RCC 7860 (cell line): ENCODE measurements around the gene COL15A1.
"Not testable (repeated sequence)": the region's sequence is repeated elsewhere in the genome, so short reads cannot be mapped to it uniquely, and the experiment has no call there.

Experiments used
- DNase-seq: peaks from one replicate; pipeline ENCODE4 v3.0.0-alpha.2; 2015; ENCODE audit warnings: low spot score
- FAIRE-seq: peaks from 2 replicates; lab custom pipeline; 2012; peaks lifted over from hg19 to GRCh38; lab: Jason Lieb, UNC

Gene COL15A1

DNA sequence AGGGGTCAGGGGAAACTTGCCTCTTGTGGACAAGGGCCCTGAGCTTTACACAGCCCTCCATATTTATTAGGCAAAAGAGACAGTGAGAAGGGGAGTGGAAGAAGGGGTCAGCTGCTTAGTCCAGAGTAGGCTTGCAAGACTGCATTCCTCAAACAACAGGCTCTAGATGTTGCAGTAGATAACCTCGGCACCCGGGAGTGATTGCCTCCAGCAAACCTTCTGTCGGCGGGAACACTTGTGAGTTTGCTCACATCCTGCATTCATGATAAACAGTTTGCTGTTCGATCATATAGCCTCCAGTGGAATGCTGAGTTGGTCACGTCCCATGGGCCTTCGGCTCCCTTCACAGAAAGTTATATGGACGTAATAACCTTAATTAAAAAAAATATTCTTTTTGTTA lies 66.7 kb downstream of the COL15A1 start:
- DNase-seq, FAIRE-seq: not testable (repeated sequence)

DNA sequence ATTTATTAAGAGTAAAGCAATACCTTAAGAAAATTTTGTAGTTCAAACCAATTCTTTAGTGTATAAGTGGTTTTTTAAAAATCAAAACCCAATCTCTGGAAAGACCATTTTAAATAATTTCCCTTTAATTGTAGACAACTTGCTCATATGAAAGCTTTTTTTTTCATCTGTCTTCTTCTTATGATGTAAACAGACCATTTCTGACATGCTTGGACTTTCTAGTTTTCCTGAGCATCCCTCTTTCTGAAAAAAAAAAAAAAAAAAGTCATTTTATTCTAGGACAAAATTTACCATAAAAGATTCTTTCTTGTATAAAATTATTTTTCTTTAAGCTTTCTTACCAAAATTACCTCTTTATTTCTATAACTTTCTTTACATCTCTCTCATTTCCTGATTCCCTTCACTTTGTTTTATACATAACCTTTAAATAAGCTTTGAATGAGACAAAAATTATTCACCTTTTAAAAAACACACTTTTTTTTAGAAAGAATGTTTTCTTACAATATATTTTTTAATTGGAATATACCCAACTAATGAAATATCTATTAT lies 67.5 kb downstream of the COL15A1 start:
- no peak for FAIRE-seq
- peak; percentile 24 for DNase-seq

DNA sequence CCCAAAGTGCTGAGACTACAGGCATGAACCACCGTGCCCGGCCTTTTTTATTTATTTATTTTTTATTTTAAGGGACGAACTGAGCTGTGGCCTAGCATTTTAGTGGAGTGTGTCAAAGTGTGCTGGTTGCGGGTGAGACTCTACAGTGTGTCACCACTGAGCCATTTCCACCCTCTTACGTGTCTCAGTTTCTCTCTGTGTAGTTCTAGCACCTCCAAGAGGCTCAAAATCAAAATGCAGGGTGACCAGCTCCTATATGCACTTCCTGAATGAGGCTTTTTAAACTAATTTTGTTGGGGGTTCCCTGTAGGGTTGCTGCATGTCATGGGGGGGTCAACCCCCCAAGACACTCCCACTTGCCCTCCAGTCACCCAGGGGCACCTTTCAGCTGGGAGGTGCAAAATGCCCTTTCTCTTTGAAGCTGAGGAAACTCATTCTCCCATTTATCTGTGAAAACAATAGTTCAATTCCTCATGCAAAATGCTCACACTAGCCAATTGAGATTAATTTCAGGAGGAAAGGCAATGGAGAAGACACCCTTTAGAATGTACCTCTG lies 69.3 kb downstream of the COL15A1 start:
- no peak for FAIRE-seq
- DNase-seq: no peak

DNA sequence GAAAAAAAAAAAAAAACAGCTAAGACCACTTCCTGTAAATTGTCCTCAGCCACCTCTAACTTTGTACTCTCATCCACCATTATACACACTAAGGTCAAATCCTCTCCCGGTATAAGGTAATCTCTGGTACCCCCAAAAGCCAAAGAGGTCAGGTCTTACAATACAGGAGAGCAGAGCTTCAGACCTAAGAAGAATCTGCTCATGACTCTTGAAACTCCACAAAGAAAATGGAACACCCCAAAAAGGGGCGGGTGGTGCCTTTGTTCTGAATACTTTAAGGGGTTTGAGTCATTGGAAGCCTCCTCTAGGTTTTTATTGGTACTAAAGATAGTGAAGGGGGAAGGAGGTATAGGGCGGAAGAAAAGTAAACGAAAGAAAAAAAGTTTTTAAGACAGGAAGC lies 69.8 kb downstream of the COL15A1 start:
- DNase-seq (no peak), FAIRE-seq (no peak)

DNA sequence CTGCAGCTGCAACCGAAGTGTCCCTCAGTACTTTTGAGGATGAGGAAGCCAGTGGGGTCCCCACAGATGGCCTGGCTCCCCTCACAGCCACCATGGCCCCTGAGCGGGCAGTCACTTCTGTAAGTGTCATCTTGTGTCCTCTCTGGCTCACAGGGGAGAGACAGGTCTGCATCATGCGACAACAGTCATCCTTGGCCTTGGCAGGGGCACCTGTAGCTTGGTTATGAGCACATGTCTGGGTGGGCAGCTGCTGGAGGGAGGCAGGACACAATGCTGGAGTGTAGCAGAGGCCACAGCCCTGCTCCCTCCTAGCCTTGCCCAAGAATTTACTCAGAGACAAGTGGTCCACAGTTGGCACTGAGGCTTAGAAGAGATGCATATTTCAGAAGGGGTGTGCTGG lies 71.7 kb downstream of the COL15A1 start:
- DNase-seq (no peak), FAIRE-seq (no peak)

DNA sequence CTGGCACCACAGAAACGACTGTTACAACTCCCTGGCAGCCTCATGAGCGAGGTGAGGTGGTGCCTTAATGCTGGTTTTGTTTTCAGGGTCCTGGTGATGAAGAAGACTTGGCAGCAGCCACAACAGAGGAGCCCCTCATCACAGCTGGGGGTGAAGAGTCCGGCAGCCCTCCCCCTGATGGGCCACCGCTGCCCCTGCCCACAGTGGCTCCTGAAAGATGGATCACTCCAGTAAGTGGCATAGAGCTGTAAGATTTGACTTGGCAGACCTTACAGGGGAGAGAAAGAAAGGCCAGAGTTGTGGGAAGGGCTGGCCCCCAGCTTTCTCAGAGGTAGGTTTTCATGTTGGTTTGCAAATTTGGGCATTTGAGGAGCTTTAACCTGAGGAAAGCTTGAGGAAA lies 72.2 kb downstream of the COL15A1 start:
- DNase-seq (no peak), FAIRE-seq (no peak)

DNA sequence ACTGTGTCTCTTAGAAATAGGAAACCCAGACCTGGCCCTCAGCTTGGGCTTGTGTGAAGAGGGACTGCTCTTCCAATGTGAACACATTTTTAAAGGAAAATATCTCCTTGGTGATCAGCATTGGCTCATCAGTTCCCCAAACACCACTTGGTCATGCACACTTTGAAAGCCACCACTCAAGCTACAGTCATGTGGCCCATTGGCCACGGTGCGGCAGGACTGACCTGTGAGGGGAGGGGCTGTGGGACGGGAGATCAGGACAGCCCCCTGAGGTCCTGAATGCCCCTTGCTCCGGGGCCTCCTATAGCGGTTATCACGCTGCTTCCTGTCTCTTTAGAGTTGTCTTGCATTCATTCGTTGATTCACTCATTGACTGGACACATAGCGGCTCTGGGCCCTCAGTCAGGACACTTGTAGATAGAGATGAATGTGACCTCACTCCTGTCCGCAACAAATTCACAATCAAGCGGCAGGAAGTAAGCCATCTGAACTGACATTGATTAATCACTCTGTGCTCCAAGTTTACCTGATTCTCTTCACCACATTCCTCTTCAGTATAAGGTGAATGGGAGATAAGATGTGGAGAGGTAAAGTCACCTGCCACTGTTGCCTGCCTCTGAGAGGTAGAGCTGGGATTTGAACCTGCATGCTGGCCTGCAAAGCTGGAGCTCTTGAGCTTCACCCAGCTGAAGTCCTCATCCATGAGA lies 73.1 kb downstream of the COL15A1 start:
- no peak for DNase-seq
- FAIRE-seq: no peak

DNA sequence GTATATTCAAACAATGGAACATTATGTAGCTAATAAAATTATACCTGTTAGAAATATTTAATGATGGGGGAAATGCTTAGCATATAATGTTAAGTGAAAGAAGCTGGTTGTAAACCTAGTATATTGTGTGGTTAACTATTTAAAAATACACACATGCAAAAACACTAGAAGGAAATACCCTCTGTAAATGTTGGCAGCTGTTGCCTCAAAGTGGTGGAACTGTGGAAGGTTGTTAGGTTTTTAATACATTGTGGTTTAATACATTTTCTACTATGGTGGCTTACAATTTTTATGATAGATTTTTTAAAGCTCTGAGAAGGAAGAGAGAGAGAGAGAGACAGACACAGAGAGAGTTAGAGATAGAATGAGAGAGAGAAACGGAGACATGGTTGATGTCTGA lies 74.9 kb downstream of the COL15A1 start:
- no peak for DNase-seq
- no peak for FAIRE-seq

DNA sequence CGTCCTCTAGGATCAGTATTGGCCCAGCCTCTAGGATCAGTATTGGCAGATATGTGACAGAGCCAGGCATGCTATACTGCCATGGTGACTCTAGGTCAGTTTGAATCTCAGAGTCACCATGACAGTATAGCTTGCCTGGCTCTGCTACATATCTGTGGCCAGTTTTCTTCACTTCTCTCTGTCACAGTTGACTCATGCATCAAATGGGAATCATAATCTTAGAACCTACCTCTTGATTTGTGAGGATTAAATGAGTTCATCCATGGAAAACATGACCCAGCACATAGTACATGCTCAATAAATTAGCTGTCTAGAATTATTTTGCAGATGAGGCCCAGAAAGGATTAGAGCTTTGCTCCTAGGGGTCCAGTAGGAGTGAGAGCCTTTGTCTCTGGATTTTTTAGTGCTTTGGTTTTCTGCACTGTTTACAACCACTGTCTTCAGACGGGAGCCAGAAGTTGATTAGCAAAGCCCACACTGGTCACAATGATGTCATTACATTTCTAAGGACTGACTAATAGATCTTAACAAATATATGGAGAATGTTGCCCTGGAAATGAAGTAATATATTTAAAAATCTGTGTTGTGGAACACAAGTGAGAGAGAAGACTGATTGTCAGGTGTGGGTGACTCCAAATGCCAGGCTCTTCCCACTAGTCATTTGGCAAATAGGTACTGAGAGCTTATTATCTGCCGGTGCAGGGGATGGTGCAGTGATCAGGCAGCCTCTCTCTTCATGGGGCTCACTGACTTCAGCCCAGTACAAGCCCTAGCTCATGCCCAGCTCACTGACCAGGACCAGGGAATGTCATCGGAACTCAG lies 76.0 kb downstream of the COL15A1 start:
- peak; percentile 69 for FAIRE-seq
- peak; percentile 98 for DNase-seq

DNA sequence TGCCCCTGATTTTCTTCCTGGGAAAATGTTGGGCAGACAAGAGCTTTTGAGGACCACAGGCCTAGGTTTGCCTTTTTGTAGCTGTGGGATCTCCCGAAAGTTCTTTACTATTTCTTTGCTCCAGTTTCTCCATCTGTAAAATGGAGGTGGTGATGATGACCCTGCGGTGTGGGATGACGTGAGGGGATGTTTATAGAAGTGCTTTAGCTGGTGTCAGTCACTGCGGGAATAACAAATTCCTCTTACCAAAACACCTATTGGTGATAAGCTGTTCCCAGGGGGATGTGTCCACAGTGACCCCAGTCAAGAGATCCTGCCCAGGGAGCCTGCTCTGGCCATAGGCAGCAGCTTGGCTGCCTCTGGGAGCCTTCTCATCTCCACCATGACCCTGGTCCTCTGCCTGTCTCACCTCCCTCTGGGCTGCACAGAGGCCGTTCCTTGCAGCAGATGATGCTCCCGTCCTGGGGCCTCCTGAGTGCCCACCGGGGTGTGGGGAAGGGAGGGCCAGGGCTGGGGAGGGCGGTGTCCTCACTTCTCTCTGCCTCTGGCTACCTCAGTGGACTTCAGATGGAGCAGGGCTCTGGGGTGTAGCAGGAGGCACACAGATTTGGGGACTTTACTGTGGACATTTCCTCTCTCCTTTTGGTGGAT lies 77.2 kb downstream of the COL15A1 start:
- DNase-seq (no peak), FAIRE-seq (no peak)

DNA sequence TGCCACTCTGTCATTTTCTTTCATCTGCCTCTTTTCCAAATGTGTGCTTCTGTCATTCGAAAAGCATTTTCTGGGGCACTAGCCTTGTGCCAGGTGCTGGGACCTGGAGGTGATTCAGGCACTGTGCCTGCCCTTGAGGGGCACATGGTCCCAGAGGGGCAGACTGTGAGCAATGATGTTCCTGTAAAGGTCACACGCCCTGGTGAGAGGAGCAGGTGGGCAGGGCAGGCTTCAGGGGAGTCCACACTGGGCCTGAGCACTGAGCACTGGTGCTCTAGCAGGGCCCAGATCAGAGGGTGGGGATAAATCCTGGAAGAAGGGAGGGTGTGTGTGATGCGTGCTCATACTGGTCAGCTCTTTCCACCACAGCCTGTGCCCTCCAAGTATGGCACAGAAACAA lies 77.8 kb downstream of the COL15A1 start:
- DNase-seq: no peak
- no peak for FAIRE-seq

DNA sequence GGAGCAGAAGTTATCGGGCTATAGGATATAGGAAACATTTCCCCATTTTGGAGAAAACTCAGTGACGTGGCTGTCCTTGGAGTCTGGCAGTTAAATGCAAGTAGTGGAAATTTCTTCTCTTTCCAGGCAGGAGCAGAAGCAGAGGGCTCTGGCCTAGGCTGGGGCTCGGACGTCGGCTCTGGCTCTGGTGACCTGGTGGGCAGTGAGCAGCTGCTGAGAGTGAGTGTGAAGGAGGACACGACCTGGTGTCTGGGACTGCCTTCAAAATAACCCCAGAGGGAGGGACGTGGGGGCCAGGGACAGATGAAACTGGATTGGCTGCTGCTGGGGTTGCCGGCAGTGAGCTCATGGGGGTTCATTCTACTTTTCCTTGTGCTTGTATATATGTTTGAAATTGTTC lies 79.5 kb downstream of the COL15A1 start:
- DNase-seq (no peak), FAIRE-seq (no peak)

DNA sequence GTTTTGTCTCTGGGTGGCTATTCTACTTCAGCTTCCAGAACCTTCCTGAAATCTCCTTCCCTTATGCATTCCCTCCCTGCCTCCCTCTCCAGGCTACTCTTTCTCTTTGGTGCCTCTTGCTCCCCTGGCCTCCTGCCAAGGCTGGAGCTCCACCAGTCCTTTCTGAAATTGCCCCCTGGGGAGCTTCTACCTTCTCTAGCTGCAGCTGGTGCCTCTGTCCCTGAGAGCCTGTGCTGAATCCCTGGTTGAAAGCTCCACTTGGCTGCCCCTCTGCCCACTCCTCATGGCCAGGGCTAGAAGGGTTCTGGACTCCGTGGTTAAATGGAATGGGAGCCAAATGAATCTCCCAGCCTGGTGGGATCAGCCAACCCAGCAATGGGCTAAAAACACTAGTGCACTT lies 80.1 kb downstream of the COL15A1 start:
- no peak for FAIRE-seq
- DNase-seq: no peak

DNA sequence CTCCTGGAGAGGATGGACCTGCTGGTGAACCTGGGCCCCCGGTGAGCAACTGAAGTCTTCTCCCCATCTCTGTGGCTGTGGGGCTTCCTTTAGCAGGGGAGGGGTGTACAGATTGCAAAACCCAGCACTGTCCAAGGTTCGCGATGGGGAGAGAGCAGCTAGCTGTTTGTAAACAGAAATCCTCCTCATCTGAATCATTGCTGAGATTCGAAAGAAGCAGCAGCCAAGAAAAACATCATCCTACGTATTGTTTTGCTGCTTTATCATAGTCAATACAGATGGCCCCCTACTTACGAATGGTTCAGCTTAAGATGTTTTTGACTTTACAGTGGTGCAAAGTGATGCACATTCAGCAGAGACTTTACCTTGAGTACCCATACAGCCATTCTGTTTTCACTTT lies 81.3 kb downstream of the COL15A1 start:
- FAIRE-seq: no peak
- no peak for DNase-seq

DNA sequence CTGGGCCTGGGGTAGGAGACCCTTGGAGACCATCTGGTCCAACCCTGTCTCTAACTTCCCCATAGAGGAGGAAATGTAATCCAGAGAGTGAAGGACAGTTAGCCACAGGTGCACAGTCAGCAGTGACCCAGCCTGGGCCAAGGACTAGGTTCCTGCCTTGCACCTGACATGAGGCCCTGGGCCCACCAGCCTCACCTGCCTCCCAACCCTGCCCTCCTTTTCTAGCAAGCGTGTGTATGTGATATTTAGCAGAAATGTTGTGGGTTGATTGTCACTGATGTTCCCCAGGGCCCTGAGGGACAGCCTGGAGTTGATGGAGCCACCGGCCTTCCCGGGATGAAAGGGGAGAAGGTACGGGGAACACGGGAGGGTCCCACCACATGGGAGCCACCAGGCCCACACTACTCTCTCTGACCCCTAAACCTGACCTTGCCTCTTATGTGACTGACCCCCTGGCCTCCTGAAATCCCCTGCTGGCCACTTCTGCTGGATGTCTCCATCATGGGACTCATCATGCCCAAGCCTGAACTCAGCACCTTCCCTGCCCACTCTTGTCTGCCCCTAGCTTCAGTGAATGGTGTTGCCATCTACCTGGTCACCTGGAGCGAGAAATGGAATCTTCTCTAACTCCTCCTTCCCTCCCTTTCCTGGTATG lies 82.0 kb downstream of the COL15A1 start:
- FAIRE-seq (no peak), DNase-seq (no peak)

DNA sequence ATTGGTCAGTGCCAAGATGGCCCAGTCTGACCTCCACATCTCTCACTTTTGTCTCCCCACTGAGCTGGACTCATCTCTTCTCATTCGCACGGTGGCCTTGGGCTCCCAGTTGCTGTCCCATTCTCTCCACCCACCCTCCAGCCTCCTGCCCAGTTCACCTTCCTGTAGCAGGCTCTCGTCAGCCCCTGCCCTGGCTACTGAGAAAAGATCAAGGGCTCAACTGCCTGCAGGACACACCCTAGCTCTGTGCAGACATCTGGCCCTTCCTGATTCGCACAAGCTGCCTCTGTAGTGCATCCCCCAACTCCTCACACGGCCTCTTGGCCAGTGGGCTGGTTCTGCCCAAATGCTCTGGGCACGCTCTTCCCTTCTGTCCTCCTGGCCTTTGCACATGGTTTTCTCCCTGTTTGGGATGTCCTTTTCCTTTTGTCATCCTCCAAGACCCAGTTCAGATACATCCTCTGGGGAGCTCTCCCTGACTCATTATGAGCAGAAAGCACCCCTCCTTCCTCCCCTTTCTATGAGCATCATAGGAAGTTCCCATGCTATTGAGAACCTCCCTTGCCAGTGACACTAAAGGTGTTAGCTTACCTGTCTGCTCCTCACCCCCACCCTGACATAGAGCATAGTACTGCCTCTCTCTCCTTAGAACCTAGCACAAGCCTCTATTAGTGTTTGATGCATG lies 82.7 kb downstream of the COL15A1 start:
- FAIRE-seq (no peak), DNase-seq (no peak)

DNA sequence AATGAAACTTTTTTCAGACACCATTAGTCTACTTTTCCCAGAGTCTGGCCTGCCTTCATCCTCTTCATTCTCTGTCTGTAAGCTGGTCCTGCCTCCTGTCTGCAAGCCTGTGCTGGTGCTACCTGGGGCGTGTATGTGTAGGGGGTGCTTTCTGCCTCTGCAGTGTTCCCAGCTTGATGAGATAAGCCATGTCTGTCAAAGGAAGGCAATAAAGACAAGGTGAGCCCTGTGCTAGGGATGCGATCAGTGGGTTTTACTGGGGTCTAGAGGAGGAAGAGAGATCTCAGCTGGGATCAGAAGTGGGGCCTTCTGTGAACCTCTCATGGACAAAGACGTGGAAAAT lies 83.2 kb downstream of the COL15A1 start:
- no peak for DNase-seq
- no peak for FAIRE-seq

DNA sequence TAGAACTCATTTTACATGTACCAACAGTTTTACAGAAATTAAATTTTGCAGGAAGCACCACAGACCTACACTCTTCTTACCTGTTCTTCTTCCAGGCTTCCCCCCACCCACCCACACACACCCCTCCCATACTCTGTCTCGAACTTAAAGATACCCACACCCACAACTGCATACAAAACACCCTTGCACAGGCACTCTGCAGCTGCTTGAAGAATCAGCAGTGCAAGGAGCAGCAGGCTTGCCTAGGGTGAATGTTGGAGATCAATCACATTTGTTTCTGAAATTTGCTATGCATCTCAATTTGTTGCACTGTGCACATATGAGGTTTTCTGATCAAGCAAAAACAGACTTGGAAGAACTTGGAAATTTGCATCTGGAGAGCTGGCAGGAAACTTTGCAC lies 83.7 kb downstream of the COL15A1 start:
- no peak for DNase-seq
- no peak for FAIRE-seq

DNA sequence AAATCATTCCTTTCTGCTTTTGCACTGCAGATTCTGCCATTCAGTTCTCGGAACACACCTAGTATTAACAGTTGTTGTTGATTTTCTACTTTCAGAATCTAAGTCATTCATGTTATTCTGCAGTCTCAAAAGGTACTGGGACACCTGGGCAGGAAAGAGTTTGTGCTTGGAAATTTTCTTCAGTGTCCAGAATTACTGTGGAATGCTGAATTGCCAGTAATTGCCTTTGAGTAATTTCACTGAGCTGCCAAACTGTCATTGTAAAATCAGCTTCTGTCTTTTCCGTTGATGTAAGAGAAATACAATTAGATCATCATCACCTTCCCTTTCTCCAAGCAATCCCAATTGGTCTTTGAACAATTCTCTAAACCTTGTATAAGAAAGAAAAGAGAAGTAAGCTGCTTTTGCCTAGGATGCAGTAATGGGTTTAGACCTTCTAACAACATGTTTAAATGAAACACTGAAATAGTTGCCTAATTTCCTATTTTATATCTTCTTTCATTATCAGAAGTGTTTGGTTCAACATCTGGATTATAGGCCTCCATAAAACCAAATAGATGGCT lies 85.5 kb downstream of the COL15A1 start:
- DNase-seq: no peak
- FAIRE-seq: no peak

DNA sequence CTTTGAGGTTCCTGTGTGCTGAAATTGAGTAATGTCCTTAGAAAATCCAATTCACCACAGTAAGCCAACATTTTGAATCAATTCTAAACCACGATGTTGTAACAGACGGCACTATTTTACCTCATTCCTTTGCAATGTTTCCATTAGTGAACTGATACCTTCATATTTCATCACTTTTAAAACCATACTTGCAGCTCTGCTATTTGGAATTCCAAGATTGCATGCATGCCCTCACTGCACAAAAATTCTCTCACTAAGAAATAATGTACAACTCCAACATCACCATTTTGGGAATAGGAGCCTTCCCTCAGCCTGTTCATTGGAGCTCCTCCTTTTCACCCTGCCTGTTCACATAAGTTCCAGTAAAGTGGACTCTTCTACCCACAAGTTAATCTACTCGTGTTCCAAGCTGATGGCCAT lies 86.4 kb downstream of the COL15A1 start:
- DNase-seq (peak; percentile 67), FAIRE-seq (no peak)
